LNCaP clone FGC (cell line): ENCODE data around the gene RNF223.
"Not testable (repeated sequence)": the region's sequence is repeated elsewhere in the genome, so short reads cannot be mapped to it uniquely, and the experiment has no call there.

Experiments
- DNase-seq: peaks from one replicate; pipeline ENCODE4 v3.0.0-alpha.2; 2011; ENCODE audit warnings: low read depth
- H3K4me3 ChIP-seq: 2 replicates; pipeline ENCODE4 v1.5.1; 2011; ENCODE audit warnings: mild to moderate bottlenecking, low read depth, low read length, control low read depth
- CTCF ChIP-seq: IDR thresholded peaks from 2 replicates; pipeline ENCODE4 v1.5.1; 2012; ENCODE audit warnings: mild to moderate bottlenecking; ENCODE audit not compliant: control insufficient read depth, insufficient read depth; ENCODE audit errors: extremely low read depth

RNF223 gene

GRCh38 chr1:1061682-1062345, 12.3 kb downstream of the RNF223 start:
- DNase-seq: no peak
- H3K4me3 ChIP-seq: no peak overlapping the region
- no peak for TF ChIP-seq CTCF

DNA sequence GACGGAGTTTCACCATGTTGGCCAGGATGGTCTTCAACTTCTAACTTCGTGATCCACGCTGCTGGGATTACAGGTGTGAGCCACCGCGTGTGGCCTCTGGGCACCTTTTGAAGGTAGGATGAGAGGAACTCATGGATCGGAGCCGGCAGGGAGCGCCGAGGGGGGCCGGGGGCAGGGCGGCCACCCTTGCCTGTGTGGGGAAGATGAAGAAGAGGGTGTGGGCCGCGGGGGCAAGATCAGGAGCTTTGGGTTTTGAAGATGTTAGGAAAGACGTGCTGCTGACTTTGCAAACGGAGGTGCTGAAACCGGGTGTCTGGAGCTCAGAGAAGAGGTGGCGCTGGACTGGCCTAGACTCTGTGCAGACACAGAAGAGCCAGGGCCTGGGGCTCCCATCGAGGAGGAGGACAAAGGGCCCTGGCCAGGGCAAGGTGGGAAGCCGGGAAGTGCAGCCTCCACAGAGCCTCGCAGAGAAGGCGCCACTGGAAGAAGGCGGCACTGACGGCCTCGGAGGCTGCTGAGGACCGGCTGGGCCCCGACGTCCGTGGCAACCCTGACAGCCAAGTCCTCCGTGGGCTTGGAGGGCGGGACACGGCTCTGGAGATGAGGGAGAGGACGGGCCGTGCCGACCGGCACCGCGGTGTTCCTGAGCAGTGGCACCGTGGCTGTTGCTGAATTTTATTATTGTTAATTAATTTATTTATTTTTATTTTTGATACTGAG, 13.7 kb downstream of the RNF223 start:
- peak overlapping the region; percentile 60 for H3K4me3 ChIP-seq
- DNase-seq: no peak
- TF ChIP-seq CTCF: no peak

DNA sequence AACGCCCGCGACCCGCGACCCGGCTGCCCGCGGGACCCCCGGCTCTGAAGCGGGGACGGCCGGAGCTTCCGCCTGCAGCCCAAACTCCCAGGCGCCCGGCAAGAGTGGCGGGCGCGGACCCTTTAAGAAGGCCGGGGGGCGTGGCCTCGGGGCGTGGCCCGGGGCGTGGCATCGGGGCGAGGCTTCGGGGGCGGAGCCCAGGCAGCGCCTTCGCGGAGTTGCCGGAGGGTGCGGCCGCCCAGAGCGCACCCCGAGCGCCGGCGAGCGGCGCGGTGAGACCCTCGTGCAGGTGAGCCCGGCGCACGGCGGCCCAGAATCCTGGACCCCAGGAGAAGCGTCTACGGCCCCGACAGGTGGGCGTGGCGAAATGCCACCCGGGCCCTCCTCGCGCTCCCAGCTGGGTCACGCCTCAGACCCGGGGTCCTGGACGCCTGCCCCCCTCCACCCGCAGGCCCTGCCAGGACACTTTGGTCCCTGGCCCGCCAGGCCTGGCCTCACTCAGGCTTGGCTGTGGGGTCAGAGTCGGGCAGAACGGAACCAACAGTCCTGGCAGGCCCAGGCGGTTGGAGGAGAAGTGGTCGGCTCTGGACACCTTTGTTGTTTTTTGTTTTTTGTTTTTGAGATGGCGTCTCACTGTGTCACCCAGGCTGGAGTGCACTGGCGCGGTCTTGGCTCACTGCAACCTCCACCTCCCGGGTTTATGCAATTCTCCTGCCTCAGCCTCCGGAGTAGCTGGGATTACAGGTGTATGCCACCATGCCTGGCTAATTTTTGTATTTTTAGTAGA, 14.4 kb downstream of the RNF223 start:
- DNase-seq: no peak
- peak overlapping the region; percentile 60 for H3K4me3 ChIP-seq
- no peak for TF ChIP-seq CTCF

DNA sequence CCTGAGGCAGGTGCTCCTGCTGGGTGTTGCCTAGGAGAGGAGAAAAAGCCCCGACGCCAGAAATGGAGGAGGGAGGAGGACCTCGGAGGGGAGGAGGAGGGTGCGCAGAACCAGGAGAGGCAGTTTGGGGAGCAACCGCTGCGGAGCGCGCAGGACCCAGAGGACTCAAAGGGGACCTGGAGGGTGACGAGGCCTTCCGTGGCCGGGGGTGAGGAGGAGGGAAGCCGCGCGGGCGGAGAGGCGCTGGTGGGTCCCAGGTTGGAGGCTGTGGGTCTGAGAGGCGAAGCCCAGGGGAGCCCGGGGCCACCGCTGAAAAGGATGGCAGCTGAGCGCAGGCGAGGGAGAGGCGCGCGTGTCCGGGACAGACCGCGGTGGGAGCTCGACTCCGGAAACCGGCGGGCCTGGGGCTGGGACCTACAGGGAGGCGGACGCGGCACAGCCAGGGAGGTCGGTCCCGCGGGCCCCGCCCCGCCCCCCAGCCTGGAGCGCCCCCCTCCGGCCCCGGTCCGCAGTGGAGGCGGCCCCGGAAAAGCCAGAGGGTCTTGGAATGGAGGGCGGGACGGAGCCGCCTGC, 15.1 kb downstream of the RNF223 start:
- TF ChIP-seq CTCF: peak; percentile 45
- DNase-seq: no peak
- peak overlapping the region; percentile 60 for H3K4me3 ChIP-seq

GRCh38 chr1:1058088-1058905, 15.8 kb downstream of the RNF223 start:
- H3K4me3 ChIP-seq: peak overlapping the region; percentile 60

GRCh38 chr1:1057769-1058087, 16.4 kb downstream of the RNF223 start:
- not testable (repeated sequence) for H3K4me3 ChIP-seq, DNase-seq

More at GRCh38 chr1:1058088-1058905, 15.8 kb downstream of the RNF223 start:
- DNase-seq: no peak
- TF ChIP-seq CTCF: no peak
